Measurements from ENCODE around the gene RPS6KB2.

DNA sequence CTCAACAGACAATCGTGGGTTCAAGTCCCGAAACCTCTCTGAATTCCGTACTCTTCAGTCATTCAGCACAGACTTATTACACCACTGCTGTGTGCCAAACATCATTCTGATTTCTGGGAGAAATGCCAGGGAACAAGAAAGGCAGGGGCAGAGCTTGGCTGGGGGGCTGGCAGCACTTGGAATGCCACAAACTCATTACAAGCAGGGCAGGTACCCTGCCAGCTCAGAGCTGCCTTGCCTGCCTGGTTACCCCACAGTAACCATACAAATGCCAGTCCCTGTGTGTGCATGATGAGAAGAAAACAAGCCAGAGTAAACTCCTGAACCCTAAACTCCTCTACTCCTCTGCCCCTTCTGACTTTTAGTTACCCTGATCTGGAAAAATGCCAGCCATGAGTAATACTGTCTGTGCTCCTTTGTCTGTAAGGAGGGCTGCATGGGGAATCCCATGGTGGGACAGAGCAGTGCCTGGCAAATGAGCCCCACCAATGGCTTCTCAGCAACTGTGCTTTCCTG lies 43.4 kb upstream of the RPS6KB2 start:
- TF ChIP-seq, protein P1, sequence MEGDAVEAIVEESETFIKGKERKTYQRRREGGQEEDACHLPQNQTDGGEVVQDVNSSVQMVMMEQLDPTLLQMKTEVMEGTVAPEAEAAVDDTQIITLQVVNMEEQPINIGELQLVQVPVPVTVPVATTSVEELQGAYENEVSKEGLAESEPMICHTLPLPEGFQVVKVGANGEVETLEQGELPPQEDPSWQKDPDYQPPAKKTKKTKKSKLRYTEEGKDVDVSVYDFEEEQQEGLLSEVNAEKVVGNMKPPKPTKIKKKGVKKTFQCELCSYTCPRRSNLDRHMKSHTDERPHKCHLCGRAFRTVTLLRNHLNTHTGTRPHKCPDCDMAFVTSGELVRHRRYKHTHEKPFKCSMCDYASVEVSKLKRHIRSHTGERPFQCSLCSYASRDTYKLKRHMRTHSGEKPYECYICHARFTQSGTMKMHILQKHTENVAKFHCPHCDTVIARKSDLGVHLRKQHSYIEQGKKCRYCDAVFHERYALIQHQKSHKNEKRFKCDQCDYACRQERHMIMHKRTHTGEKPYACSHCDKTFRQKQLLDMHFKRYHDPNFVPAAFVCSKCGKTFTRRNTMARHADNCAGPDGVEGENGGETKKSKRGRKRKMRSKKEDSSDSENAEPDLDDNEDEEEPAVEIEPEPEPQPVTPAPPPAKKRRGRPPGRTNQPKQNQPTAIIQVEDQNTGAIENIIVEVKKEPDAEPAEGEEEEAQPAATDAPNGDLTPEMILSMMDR (conservative IDR thresholded peaks at IDR 0.05; ENCODE audit: low read depth, low read length) = no peak
- no peak for TF ChIP-seq EZH2 (IDR thresholded peaks at IDR 0.05; ENCODE audit: borderline replicate concordance, low read depth, low read length, poor library complexity, severe bottlenecking)
